Suprapubic skin (tissue), 4 donors: ENCODE results near the gene VAV2. TPM values are rescaled to one million over a fixed set of nuclear protein-coding genes. Genes with fewer than 3 reads are reported as not detected.

Source experiments
- DNase-seq, 2 donors: peaks; one replicate each; pipeline ENCODE4 v3.0.0-alpha.2; 2019; ENCODE audit warnings: low spot score in 2 of 2
- H3K27ac ChIP-seq: fragments of 200-600 bp; sonication (generic); one replicate; pipeline ENCODE4 v1.5.1; 2019
- H3K27me3 ChIP-seq: fragments of 200-600 bp; sonication (generic); one replicate; pipeline ENCODE4 v1.5.1; 2019
- H3K36me3 ChIP-seq: fragments of 200-600 bp; sonication (generic); one replicate; pipeline ENCODE4 v1.5.1; 2019
- H3K4me1 ChIP-seq: fragments of 200-600 bp; sonication (generic); one replicate; pipeline ENCODE4 v1.5.1; 2019
- H3K4me3 ChIP-seq: fragments of 200-600 bp; sonication (generic); one replicate; pipeline ENCODE4 v1.5.1; 2019; ENCODE audit warnings: mild to moderate bottlenecking
- H3K9me3 ChIP-seq: fragments of 200-600 bp; sonication (generic); one replicate; pipeline ENCODE4 v1.5.1; 2019
- EP300 ChIP-seq: sonication (generic); formaldehyde crosslinking; IDR thresholded peaks from one replicate; pipeline ENCODE4 v1.6.1; 2017; ENCODE audit warnings: antibody characterized with exemption
- POLR2A ChIP-seq, 2 donors: fragments of 450-650 bp; IDR thresholded peaks; one replicate each; pipeline ENCODE4 v1.6.1; 2017; ENCODE audit warnings: antibody characterized with exemption in 2 of 2, mild to moderate bottlenecking in 2 of 2, moderate library complexity in 2 of 2
- POLR2AphosphoS5 ChIP-seq, 3 donors: sonication (generic); formaldehyde crosslinking; IDR thresholded peaks; one replicate each; pipeline ENCODE4 v1.6.1; 2017; ENCODE audit warnings: antibody characterized with exemption in 3 of 3
- WGBS: methylation state at CpG from one replicate; pipeline ENCODE4 v1.1.5; 2018; 5-methylcytosine and 5-hydroxymethylcytosine counted together
- total RNA-seq, 4 donors: library from RNA; depleted of rRNA; stranded (reverse); fragments of >200 nt; gene quantifications; one replicate each; pipeline ENCODE4 v1.1.0, GENCODE V29; 2016
- TF ChIP-seq, protein P1 (sequence below), 2 donors: fragments of 200-600 bp in 1 of 2; fragments of 450-650 bp in 1 of 2; sonication (generic) in 1 of 2; IDR thresholded peaks; one replicate each; pipeline ENCODE4 v1.5.1; 2016 to 2019; ENCODE audit warnings: antibody characterized with exemption in 2 of 2, mild to moderate bottlenecking in 1 of 2, moderate library complexity in 1 of 2

Gene VAV2
- total RNA-seq, 4 donors from 2014 or later = 5.2 to 10.3 (median 6.4) TPM

DNA sequence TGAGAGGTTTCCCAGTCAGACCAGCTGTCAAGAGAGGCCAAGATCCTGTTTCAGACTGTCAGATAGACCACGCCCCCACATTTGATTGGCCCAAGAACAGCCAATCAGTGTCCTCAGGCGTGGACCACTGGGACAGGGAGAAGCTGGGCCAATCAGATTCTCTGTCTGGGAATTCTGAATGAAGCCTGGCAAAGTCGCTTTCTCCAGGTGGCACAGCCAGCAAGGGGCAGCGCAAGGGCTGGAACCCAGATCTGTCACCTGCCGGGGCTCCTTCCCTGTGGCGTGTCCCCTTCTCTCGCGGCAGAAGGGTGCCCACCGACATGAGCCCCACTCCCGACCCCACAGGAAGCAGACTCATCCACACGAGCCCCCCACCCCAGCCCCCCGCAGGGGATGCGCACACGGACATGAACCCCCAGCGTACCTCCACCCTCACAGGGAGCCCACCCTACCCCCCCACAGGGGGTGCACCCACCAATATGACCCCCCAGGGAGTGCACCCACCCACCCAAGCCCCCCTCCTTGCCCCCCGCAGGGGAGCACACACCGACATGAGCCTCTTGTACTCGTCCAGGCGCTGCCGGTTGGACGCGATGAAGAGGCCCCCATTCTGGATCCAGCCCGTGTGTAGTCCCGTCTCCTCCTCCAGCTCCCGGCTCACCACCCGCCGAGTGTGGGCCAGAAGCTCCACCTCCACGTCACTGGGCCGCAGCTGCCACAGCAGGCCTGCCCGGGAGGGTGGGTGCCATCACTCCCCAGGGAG lies 260.1 kb downstream of the VAV2 start:
- DNase-seq = no peak

DNA sequence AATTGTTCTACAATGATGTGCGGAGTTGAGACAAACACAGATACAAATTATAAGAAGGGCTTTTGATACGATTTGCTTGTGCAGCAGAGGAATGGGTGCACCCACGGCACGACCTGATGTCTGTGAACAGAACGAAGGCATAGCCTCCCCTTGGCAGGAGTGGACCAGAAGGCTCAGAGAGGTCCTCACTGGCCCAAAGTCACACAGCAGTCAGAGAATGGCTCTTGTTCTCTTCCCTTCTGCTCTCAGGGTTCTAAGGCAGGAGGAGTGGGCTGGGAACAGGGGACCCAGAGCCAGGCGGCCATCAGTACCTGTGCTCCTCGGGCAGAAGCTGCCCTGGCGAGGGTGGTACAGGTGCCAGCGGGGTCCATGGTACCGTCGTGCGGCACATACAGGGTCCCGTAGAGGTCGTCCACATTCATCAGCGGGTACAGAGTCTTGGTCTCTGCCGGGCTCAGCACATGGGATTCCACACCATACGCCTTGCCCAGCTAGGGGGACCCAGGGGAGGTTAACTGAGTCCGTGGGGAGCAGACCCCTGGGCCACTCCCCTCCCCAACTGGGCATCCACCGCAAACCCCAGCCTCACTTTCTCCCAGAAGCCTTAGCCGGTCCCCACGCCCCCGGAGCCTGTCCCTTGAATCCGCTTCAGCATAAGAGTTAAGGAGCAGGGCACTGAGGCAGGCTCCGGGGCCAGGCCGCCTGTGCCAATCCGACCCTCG lies 261.0 kb downstream of the VAV2 start:
- TF ChIP-seq EP300 = no peak

More for the DNA sequence above, 260.1 kb downstream of the VAV2 start:
- WGBS = 63% methylated on average over 15 of the region's 30 CpGs
- TF ChIP-seq EP300 (no peak), POLR2A (IDR thresholded peaks at IDR 0.05) (no peak)
- TF ChIP-seq, protein P1, sequence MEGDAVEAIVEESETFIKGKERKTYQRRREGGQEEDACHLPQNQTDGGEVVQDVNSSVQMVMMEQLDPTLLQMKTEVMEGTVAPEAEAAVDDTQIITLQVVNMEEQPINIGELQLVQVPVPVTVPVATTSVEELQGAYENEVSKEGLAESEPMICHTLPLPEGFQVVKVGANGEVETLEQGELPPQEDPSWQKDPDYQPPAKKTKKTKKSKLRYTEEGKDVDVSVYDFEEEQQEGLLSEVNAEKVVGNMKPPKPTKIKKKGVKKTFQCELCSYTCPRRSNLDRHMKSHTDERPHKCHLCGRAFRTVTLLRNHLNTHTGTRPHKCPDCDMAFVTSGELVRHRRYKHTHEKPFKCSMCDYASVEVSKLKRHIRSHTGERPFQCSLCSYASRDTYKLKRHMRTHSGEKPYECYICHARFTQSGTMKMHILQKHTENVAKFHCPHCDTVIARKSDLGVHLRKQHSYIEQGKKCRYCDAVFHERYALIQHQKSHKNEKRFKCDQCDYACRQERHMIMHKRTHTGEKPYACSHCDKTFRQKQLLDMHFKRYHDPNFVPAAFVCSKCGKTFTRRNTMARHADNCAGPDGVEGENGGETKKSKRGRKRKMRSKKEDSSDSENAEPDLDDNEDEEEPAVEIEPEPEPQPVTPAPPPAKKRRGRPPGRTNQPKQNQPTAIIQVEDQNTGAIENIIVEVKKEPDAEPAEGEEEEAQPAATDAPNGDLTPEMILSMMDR (IDR thresholded peaks at IDR 0.05) = no peak
- no peak overlapping the region for H3K27ac ChIP-seq
- no peaks in the 10 kb centered on the region for H3K4me1 ChIP-seq
- no peaks in the 10 kb centered on the region for H3K36me3 ChIP-seq
- no peak overlapping the region for H3K4me3 ChIP-seq
- peaks cover 58% of the 10 kb centered on the region for H3K27me3 ChIP-seq
- no peaks in the 10 kb centered on the region for H3K9me3 ChIP-seq

DNA sequence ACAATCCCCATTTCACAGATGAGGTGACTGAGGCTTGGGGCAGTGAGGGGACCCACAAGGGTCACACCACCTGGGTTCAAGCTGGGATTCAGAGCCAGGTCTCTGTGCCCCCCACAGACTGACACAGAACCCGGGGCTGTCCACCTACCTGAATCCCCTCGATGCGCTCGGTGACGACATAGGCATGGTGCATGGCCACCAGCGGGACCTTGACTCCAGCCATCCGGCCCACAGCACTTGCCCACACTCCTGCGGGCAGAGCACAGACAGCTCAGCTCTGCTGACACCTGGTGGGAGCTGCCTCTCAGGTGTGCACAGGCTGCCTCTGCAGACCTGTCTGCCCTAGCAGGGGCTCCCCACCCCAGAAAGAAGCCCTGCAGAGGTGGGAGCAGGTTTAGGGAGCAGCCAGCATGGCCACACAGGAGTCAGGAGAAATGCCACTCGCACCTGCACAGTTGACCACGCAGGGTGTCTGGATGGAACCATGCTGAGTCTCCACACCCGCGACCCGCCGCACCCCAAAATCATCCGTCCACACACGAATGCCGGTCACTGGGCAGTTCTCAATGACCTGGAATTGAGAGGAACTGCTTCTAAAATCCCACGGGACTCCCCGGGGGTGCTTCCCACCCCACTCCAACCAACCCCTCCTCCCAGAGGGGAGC lies 262.4 kb downstream of the VAV2 start:
- no peak for DNase-seq
- no peak overlapping the region for H3K4me3 ChIP-seq
- no peaks in the 10 kb centered on the region for H3K36me3 ChIP-seq
- no peaks in the 10 kb centered on the region for H3K4me1 ChIP-seq
- TF ChIP-seq POLR2A (IDR thresholded peaks at IDR 0.05) = no peak
- TF ChIP-seq EP300 = no peak
- TF ChIP-seq POLR2AphosphoS5 (IDR thresholded peaks at IDR 0.05) = no peak
- TF ChIP-seq, protein P1 (IDR thresholded peaks at IDR 0.05) = no peak
- 87% methylated on average over 6 of the region's 19 CpGs for WGBS
- H3K27ac ChIP-seq = no peak overlapping the region
- H3K9me3 ChIP-seq = no peaks in the 10 kb centered on the region
- H3K27me3 ChIP-seq = peaks cover 58% of the 10 kb centered on the region

More for the DNA sequence above, 261.0 kb downstream of the VAV2 start:
- no peaks in the 10 kb centered on the region for H3K9me3 ChIP-seq
- H3K27ac ChIP-seq = no peak overlapping the region
- peak in 1 of 2 donors; percentile 37 for DNase-seq
- H3K4me3 ChIP-seq = no peak overlapping the region
- peaks cover 63% of the 10 kb centered on the region for H3K27me3 ChIP-seq
- H3K4me1 ChIP-seq = no peaks in the 10 kb centered on the region
- no peaks in the 10 kb centered on the region for H3K36me3 ChIP-seq
- 87% methylated on average over 22 of the region's 27 CpGs for WGBS

DNA sequence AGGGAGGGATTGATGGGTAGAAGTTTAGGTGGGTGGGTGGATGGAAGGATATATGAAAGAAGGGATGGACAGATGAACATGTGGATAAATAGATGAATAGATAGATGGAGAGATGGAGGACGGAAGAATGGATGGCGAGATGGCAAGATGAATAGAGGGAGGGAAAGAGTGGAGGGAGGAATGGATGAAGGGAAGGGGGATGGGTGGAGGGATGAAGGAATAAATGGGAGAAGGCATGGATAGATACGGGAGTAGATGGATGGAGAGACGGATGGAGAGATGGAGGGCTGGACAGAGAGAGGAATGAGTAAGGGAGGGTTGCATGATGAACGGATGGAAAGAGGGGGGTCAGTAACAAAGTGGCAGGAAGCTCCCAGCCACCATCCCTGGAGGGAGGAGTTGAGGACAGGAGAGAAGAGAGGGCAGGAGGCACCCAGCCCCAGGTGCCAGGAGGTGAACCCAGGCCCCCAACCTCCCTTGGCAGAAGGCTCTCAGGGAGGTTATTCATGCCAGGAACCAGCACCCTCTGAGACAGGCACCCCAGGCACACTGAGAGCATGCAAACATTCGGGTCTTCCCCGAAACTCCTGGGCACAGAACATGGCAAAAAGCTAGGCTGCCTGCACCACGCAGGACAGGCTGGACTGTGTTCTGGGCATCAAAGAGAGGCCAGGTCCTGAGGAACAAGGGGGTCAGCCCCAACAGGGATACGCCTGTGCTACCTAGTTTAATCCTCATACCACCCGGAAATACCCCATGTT lies 263.1 kb downstream of the VAV2 start:
- H3K27ac ChIP-seq = no peak overlapping the region
- peaks cover 62% of the 10 kb centered on the region for H3K27me3 ChIP-seq
- no peaks in the 10 kb centered on the region for H3K4me1 ChIP-seq
- H3K36me3 ChIP-seq = no peaks in the 10 kb centered on the region
- no peak for DNase-seq
- 73% methylated on average over 9 of the region's 10 CpGs for WGBS
- TF ChIP-seq EP300 (no peak), POLR2A (IDR thresholded peaks at IDR 0.05) (no peak), POLR2AphosphoS5 (IDR thresholded peaks at IDR 0.05) (no peak)
- TF ChIP-seq, protein P1 (IDR thresholded peaks at IDR 0.05) = no peak
- no peak overlapping the region for H3K4me3 ChIP-seq
- H3K9me3 ChIP-seq = no peaks in the 10 kb centered on the region

DNA sequence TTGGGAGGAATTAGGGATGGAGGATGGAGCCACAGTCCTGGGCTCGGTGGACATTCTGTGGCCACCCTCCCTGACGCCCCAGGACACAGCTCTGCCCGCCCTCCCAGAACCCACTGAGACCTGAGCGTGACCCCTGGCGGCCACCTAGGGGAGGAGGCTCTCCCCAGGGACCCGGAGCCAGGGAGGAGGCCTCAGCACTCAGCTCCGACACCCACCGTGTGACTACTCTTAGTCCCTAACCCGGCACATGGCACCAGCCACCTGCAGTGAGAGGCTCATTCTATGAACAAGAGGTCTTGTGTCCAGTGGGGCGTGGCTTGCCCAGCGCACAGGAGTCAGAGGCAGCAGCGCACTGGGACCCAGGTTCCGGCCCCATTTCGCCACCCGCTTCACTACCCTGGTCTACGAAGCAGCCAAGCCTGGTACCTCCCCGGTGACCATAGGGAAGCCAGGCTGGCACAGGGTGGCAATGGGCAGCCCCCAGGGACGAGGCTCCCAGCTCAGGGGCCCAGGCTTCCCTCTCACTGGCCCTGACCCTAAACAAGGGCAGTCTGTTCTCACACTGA lies 264.2 kb downstream of the VAV2 start:
- no peak overlapping the region for H3K27ac ChIP-seq
- TF ChIP-seq EP300 (no peak), POLR2A (IDR thresholded peaks at IDR 0.05) (no peak), POLR2AphosphoS5 (IDR thresholded peaks at IDR 0.05) (no peak)
- TF ChIP-seq, protein P1 (IDR thresholded peaks at IDR 0.05) = no peak
- 80% methylated on average over 1 of the region's 18 CpGs for WGBS

More for the DNA sequence above, 264.2 kb downstream of the VAV2 start:
- H3K4me1 ChIP-seq = no peaks in the 10 kb centered on the region
- H3K36me3 ChIP-seq = no peaks in the 10 kb centered on the region
- H3K4me3 ChIP-seq = no peak overlapping the region
- H3K9me3 ChIP-seq = no peaks in the 10 kb centered on the region
- peaks cover 56% of the 10 kb centered on the region for H3K27me3 ChIP-seq
- DNase-seq = peak; percentile 55 to 77
